Erythroblast (primary cell): ENCODE data around the gene ARF3.

ENCODE experiments used
- GATA1 ChIP-seq: IDR thresholded peaks from 2 replicates; pipeline ENCODE4 v1.6.1; 2011; ENCODE audit warnings: low read depth, mild to moderate bottlenecking, control low read depth, low read length, moderate library complexity
- POLR2A ChIP-seq: IDR thresholded peaks from 2 replicates; pipeline ENCODE4 v1.6.1; 2011; ENCODE audit warnings: mild to moderate bottlenecking, low read length

- no peak for TF ChIP-seq POLR2A
- TF ChIP-seq GATA1: no peak
Measured at GRCh38 chr12:48907245-48907644, 50.0 kb downstream of the ARF3 start.
